Stimulated activated CD8-positive, alpha-beta memory T cell treated with anti-CD3 and anti-CD28 coated beads, Interleukin-7, amount 100 ng/mL, for 1 hour (primary cell): ENCODE results near the gene MICAL3.
"Not testable (repeated sequence)": the region's sequence is repeated elsewhere in the genome, so short reads cannot be mapped to it uniquely, and the experiment has no call there.

Experiments
- DNase-seq, 2 donors: peaks; one replicate each; pipeline ENCODE4 v3.0.0-alpha.2; 2020; ENCODE audit warnings: low read depth in 2 of 2

MICAL3 gene

DNA sequence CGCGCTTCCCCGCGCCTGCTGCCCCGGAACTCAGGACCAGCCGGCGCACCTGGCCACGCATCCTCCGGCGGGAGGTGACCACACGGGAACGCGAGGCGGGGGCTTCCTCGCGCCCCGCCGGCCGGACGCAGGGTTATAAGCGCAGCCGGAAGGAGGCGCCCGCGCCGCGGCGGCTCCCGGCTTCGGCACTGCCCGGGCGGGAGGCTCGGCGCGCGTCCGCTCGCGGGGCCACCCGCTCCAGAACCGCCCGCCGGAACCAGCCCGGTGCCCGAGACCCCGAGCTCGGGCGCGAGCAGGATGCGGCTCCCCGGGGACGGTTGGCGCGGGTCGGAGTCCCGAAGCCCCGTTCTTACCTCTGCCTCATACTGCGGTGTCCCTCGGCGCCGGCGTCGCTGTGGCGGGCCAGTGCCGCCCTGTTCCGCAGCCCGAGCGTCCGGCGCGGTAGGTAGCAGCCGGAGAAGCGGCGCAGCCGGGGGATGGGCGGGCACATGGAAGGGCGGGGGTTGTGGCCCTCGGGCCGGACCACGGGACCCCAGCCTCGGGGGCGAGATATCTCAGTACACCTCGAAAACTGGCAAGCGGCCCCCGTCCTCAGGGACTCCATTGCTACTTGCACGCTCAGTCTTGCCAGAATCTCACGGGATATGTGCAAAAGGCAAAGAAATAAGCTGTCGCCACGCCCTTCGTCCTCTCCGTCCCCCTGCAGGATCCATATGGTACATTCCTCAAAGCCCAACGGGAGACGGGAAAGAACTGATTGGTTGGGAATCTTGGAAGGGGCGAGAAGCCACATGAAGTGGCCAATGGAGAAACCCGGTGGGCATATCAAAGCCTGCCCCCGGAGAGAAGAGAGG lies 23.1 kb downstream of the MICAL3 start:
- peak in 1 of 2 donors; percentile 31 for DNase-seq

DNA sequence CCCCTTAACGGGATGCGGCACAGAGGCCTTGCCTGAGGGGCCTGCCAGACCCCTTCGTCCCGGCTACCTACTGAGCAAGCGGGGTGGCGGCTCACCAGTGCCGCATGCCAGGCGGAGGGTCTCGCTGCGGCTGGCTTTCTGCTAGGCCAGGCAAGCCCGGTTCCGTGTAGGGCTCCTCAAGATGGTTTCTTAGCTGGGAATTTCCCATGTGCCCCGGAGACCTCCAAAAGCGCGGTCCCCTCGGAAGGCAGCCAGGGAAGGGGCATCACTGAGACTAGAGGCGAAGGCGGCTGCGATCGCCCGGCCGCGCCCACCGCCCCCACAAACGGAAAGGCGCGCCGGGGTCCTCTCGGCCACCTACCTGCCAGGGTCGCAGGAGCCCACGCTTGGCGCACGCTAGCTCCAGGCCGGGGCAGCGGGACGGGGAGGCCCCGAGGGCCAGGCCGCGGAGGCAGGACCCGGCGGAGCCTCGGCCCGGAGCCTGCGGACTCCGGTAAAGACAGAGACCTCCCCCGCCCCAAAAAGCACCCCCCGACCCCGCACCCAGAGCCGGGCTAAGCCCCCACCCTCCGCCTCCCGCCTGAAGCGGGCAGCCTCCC lies 23.8 kb downstream of the MICAL3 start:
- DNase-seq = no peak

DNA sequence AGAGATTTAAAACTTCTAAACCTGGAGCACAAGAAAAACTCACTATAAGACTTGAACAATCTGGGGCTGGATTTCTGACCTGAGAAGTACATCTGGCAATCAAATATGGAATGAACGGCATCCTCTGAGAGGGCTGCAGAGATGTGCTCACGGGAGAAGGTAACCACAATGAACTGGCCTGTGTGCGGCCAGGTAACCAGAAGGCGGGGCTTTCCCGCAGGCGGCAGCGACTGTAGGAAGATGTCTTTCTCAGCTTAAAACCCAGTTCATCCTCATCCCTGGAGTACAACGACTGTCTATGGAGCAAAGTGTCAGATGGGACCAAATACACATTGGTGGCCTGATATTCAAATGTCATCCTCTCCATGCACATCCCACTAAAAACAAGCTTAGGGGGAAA lies 24.5 kb downstream of the MICAL3 start:
- DNase-seq = no peak

DNA sequence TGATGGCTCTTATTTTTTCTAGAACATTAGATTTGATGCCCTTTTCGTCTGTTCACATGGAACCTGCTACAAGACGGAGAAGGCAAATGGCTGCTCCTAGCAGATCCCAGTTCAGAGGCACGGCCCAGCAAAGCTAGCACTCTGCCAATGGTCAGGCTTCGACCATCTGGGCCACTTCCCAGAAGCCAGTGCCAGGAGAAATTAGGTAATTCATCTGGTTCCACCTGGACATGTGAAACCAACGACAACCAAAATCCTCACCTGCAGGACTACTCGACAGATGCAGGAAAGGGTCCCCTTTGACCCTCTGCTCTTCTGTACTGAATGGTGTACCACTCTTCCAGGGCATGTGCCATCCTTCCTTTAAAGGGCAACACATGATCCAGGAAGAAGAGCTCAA lies 25.4 kb downstream of the MICAL3 start:
- DNase-seq = no peak

DNA sequence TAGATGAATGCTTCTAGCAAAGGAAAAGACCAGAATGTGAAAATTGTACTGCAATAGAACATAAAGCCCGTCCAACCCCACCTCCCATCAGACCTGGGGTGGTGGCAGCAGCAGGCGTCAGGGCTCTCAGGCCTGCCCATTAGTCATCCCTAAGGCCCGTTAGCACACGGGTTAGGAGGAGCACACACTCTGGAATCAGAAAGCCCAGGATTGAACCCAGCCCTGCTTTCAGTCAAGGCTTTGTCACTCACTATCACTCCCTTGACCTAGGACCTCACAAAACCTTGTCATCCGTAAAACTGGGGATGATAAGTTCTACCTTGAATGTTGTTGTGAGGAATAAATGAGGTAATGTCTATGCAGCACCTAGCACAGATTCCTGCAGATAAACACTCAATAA lies 26.9 kb downstream of the MICAL3 start:
- DNase-seq = no peak

GRCh38 chr22:17995256-17995655 lies 29.1 kb downstream of the MICAL3 start:
- DNase-seq = not testable (repeated sequence)

DNA sequence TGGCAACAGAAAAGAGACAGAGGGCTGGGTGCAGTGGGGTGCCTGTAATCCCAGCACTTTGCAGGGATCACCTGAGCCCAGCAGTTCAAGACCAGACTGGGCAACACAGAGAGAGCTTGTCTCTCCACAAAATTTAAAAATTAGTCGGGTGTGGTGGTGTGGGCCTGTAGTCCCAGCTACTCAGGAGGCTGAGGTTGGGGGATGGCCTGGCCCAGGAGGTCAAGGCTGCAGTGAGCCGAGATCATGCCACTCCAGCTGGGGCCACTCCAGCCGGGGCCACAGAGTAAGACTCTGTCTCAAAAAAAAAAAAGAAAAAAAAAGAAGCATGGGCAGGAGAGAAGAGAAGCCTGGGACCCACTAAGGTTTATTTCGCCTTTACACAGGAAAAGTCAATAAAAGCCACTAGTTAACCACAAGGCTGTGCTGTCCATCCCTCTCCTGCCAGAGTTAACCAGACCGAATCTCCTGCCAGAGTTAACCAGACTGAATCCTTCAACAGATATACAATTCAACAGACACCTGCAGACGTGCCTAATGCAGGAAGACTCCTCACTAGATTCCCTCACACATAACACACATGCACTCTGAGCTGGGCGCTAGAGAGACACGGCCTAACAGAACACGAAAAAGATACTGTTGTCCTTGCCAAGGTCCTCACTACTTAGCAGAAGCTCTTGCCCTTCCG lies 29.8 kb downstream of the MICAL3 start:
- DNase-seq = no peak

DNA sequence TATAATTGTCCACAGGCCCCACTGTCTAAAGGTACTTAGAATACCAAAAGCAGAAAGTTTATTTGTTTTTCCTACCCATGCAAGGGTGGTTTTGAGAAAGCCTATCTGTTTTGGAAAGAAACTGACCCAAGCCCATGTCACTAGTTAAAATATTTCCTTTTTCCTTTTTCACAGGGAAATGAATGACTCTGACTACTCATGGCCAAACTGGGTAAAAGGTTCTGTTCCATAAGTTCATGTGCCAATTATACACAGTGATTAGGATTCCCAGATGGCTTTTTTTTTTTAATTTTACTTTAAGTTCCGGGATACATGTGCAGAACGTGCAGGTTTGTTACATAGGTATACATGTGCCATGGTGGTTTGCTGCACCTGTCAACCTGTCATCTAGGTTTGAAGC lies 31.4 kb downstream of the MICAL3 start:
- not testable (repeated sequence) for DNase-seq

DNA sequence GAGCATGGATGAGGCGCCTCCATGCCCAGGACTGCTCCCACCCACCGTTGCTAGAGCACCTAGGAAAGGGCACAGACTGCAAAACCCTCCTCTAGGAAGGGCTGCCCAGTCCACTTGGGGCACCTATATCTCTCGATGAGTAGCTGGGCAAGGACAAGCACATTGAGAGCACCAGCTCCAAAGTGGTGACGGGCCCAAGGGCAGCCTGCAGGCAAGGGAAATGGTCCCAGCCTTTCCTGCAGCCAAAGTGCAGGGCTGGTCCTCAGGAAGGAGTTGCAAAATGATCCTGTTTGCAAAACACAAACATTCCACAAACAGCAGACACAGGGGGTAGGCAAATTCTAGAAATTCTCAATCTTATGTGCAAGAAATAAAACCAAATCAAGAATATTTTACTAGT lies 32.4 kb downstream of the MICAL3 start:
- not testable (repeated sequence) for DNase-seq

GRCh38 chr22:17990942-17991341 lies 33.4 kb downstream of the MICAL3 start:
- no peak for DNase-seq

DNA sequence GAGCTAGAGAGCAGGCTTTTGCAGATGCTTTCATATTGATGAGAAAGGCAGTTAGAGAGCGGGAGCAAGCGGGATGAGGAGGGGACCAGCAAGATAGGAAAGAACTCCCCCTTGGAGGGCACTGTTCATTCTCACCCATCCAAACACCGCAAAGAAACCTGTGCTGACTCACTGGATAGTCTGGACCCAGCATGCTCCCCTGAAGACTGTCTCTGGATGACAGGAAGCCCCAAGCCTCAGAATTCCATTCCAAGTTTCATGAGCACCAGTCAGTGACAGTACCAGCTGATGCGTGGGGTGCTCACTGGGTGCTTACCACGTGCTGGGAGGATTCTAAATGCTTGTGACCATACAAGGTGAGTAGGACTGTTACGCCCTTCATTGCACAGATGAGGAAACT lies 34.2 kb downstream of the MICAL3 start:
- DNase-seq = no peak

DNA sequence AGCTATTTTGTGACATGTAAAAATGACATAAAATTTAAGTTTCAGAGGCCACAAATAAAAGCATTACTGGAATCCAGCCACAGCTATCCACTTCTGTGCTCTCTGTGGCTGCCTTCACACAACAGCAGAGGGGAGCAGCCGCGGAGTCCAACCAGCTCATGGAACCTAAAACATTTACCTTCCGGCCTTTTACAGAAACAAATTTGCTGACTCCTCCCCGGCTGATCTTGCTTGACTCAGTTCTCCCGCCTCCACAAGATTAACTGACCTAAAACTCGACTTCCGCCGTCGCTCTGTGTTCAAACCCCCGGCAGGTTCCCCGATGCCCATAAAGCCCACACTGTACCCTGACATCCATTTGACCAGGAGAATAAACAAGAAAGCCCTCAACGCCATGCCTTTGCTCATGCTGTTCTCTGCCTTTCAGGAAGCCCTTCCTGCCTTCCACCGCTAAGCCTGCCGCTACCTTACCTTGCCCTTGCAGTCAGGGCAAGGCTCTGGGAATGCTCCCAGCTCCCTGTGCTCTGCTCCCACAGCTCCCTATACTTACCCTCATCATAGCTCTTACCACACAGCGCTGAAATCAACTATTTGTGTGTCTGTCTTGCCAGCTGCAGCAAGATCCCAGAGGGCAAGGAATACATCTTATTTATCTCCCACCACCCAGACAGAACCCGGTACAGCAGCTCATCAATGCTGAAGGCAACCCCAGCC lies 35.4 kb downstream of the MICAL3 start:
- no peak for DNase-seq

GRCh38 chr22:17985606-17986005 lies 38.8 kb downstream of the MICAL3 start:
- no peak for DNase-seq

- DNase-seq = not testable (repeated sequence)
Observed at GRCh38 chr22:17985071-17985470, 39.3 kb downstream of the MICAL3 start.

DNA sequence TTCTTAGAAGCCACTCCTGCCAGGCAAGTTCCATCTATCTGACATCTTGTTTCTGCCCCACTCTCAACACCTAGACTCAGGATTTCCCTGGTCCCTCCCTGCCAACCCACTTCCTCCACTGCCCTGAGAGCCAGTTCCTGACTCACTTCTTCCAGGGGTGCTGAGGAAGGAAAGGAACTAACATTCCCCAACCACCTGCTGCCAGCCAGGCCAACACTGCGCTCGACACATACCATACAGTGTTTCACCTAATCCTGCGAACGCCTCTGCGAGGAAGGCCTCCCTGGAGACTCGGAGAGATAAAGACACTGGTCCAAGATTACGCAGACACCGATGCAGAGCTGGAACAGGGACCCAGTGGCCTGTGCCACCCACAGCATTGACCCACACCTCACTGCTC lies 40.2 kb downstream of the MICAL3 start:
- DNase-seq = no peak

DNA sequence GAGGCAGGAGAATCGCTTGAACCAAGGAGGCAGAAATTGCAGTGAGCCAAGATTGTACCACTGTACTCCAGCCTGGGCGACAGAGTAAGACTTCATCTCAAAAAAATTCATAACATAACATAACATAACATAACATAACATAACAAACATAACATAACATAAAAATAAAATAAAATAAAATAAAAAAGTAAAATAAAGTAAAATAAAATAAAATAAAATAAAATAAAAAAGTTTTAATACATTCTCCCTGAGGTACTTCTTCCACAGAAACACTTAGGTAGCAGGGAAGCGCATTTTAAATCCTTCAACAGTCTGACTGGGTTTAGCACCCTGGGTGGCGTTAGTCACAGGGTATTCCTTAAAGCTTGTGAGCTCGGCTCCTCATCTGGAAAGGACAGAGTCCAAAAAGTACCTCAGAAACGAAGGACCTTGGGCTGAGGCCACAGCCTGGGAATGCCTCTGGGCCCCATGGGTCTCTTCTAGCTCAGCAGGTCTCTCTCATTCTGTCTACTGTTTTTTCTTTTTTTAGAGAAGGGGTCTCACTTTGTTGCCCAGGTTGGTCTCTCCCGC lies 41.7 kb downstream of the MICAL3 start:
- DNase-seq = no peak

DNA sequence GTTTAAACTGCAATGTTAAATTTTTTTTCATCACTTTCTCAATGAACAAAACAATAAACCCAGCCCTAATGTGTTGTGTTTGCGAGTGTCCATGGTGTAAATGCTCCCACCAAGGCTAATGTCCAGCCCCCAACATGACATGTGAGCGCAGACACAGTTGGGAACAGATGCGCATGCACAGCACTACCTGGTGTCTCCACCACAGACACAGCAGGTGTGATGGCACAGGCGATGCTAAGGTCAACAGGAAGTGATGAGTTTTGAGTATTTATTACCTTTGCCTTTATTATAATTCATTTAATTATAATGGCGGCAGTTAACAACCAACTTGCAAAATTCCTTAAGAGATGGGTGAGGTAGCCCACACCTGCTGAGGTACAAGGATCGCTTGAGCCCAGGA lies 42.9 kb downstream of the MICAL3 start:
- DNase-seq = no peak

- DNase-seq = peak in 1 of 2 donors; percentile 7
Observed at GRCh38 chr22:17980638-17981051, 43.7 kb downstream of the MICAL3 start.

- no peak for DNase-seq
Observed at GRCh38 chr22:17980015-17980590, 44.3 kb downstream of the MICAL3 start.

DNA sequence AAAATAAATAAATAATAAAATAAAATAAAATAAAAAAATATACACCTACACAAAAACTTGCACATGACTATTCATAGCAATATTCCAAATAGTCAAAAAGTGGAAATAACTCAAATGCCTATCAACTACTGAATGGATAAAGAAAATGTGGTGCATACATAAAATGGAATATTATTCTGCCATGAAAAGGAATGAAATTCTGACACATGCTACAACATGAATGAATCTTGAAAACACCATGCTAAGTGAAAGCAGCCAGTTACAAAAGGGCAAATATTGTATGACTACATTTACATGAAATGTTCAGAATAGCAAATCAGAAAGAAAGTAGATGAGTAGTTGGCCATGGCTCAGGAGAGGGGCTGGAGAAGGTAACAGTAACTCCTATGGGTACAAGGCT lies 46.3 kb downstream of the MICAL3 start:
- DNase-seq = no peak

DNA sequence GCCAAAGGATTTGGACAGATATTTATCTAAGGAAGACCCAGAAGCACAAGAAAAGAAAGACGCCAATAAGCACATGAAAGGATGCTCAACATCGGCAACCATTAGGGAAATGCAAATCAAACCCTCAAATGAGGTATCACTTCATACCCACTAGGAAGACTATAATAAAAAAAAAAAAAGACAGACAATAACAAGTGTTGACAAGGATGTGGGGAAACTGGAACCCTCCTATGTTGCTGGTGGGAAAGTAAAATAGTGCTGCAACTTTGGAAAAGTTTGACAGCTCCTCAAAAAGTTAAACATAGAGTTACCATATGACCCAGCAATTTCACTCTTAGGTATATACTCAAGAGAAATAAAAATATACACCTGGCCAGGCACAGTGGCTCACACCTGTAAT lies 47.0 kb downstream of the MICAL3 start:
- DNase-seq = no peak
